Measurements from ENCODE around the gene ORMDL3.

DNA sequence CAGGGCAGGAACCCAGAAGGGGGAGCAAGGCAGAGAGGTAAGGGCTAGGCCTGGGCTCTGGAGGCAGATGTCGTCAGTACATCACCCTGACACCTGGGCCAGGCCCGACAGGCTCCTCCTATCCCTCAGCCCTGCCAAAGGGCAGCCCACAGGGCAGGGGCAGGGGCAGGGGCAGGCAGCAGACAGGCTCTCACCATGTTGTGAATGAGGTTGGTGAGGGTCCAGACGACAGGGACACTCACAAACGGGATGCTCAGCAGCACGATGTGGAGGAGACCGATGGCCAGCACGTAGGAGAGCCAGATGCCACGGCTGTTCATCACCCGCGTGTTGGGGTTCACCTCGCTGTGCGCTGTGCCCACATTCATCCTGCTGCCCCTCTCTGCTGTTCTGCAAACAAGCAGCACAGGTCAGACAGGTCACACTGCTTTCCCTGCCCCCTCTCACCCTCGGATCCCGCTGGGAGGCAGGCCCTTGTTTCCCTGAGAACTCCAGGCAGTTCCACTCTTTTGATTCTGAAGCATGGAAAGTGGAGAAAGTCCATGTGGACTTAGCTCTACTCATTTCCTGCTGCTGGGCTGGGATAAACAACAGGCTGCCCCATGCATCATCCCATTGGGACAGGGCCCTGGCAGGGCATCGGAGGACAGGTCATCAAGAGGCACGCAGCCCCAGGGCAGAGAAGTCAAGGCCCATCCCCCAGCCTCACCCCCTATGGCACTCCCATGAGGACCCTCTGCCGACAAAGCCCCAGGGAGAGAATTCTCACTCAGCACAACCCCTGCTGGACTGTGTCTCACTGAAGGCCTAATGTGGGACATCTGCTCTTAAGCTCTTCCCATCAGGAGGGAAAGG is 3.3 kb downstream of the ORMDL3 start:
- no peak for TF ChIP-seq EZH2 (IDR thresholded peaks at IDR 0.05)
- no peak for TF ChIP-seq POLR2AphosphoS5 (IDR thresholded peaks at IDR 0.05; ENCODE audit: borderline replicate concordance, low read depth, low read length)
